IPS-18a (cell line): ENCODE results near the gene TLK1.
"Not testable (repeated sequence)": the region's sequence is repeated elsewhere in the genome, so short reads cannot be mapped to it uniquely, and the experiment has no call there.

Experiments
- H3K27ac ChIP-seq: one replicate; pipeline ENCODE4 v1.5.1; 2013; ENCODE audit warnings: low read length
- H3K27me3 ChIP-seq: one replicate; pipeline ENCODE4 v1.6.1; 2013; ENCODE audit warnings: mild to moderate bottlenecking, low read length; ENCODE audit not compliant: control insufficient read depth, insufficient read depth
- H3K36me3 ChIP-seq: one replicate; pipeline ENCODE4 v1.6.1; 2013; ENCODE audit warnings: low read depth, low read length; ENCODE audit not compliant: control insufficient read depth
- H3K4me1 ChIP-seq: one replicate; pipeline ENCODE4 v1.6.1; 2013; ENCODE audit warnings: low read depth, low read length; ENCODE audit not compliant: control insufficient read depth
- H3K4me3 ChIP-seq: one replicate; pipeline ENCODE4 v1.5.1; 2013; ENCODE audit warnings: low read length
- H3K9ac ChIP-seq: one replicate; pipeline ENCODE4 v1.6.1; 2013; ENCODE audit warnings: mild to moderate bottlenecking, low read length, moderate library complexity
- H3K9me3 ChIP-seq: one replicate; pipeline ENCODE4 v1.6.1; 2013; ENCODE audit warnings: low read depth, low read length; ENCODE audit not compliant: control insufficient read depth

TLK1 gene

GRCh38 chr2:171167352-171167997 is 6.8 kb upstream of the TLK1 start:
- no peaks in the 10 kb centered on the region for H3K9me3 ChIP-seq
- no peak overlapping the region for H3K27ac ChIP-seq
- H3K4me3 ChIP-seq = no peak overlapping the region
- H3K27me3 ChIP-seq = no peaks in the 10 kb centered on the region
- H3K9ac ChIP-seq = no peak overlapping the region
- H3K4me1 ChIP-seq = peaks cover 4% of the 10 kb centered on the region
- no peaks in the 10 kb centered on the region for H3K36me3 ChIP-seq

- no peak overlapping the region for H3K9ac ChIP-seq
- H3K9me3 ChIP-seq = no peaks in the 10 kb centered on the region
- no peaks in the 10 kb centered on the region for H3K27me3 ChIP-seq
- H3K4me1 ChIP-seq = peaks cover 7% of the 10 kb centered on the region
- H3K27ac ChIP-seq = no peak overlapping the region
- H3K4me3 ChIP-seq = no peak overlapping the region
- no peaks in the 10 kb centered on the region for H3K36me3 ChIP-seq
These were observed 5.8 kb upstream of the TLK1 start for GRCh38 chr2:171166328-171166983.

GRCh38 chr2:171165967-171166327 is 5.3 kb upstream of the TLK1 start:
- Histone ChIP-seq H3K9me3 (no peaks in the 10 kb centered on the region), H3K27me3 (no peaks in the 10 kb centered on the region), H3K27ac (no peak overlapping the region), H3K9ac (no peak overlapping the region), H3K4me3 (no peak overlapping the region), H3K4me1 (peaks cover 8% of the 10 kb centered on the region), H3K36me3 (no peaks in the 10 kb centered on the region)

- no peak overlapping the region for H3K4me3 ChIP-seq
- H3K9ac ChIP-seq = no peak overlapping the region
- H3K36me3 ChIP-seq = no peaks in the 10 kb centered on the region
- peaks cover 11% of the 10 kb centered on the region for H3K4me1 ChIP-seq
- H3K27me3 ChIP-seq = no peaks in the 10 kb centered on the region
- H3K27ac ChIP-seq = no peak overlapping the region
- no peaks in the 10 kb centered on the region for H3K9me3 ChIP-seq
These were observed 2.6 kb upstream of the TLK1 start for GRCh38 chr2:171163261-171163660.

- not testable (repeated sequence) for H3K27me3 ChIP-seq, H3K4me3 ChIP-seq, H3K27ac ChIP-seq, H3K36me3 ChIP-seq, H3K9ac ChIP-seq, H3K9me3 ChIP-seq
- H3K4me1 ChIP-seq = peaks cover 17% of the 10 kb centered on the region
These were observed 2.0 kb upstream of the TLK1 start for GRCh38 chr2:171162522-171163197.

- H3K4me1 ChIP-seq = peaks cover 26% of the 10 kb centered on the region
- peak overlapping the region; percentile 100 for H3K4me3 ChIP-seq
- no peaks in the 10 kb centered on the region for H3K27me3 ChIP-seq
- no peaks in the 10 kb centered on the region for H3K36me3 ChIP-seq
- H3K27ac ChIP-seq = peak overlapping the region; percentile 74
- peak overlapping the region; percentile 92 for H3K9ac ChIP-seq
- H3K9me3 ChIP-seq = no peaks in the 10 kb centered on the region
These were observed 455 bp upstream of the TLK1 start for GRCh38 chr2:171160956-171161740.

- H3K9ac ChIP-seq = peak overlapping the region; percentile 92
- H3K27me3 ChIP-seq = no peaks in the 10 kb centered on the region
- H3K36me3 ChIP-seq = no peaks in the 10 kb centered on the region
- H3K4me1 ChIP-seq = peaks cover 32% of the 10 kb centered on the region
- H3K27ac ChIP-seq = peak overlapping the region; percentile 55
- no peaks in the 10 kb centered on the region for H3K9me3 ChIP-seq
- H3K4me3 ChIP-seq = peak overlapping the region; percentile 100
These were observed 1.1 kb downstream of the TLK1 start for GRCh38 chr2:171159372-171160118.

- peak overlapping the region; percentile 39 for H3K27ac ChIP-seq
- peaks cover 32% of the 10 kb centered on the region for H3K4me1 ChIP-seq
These were observed 1.8 kb downstream of the TLK1 start for GRCh38 chr2:171158790-171159371.

GRCh38 chr2:171158036-171158789 is 2.5 kb downstream of the TLK1 start:
- Histone ChIP-seq H3K27me3 (no peaks in the 10 kb centered on the region), H3K36me3 (no peaks in the 10 kb centered on the region), H3K9ac (peak overlapping the region; percentile 92), H3K4me1 (peaks cover 31% of the 10 kb centered on the region), H3K27ac (no peak overlapping the region), H3K9me3 (no peaks in the 10 kb centered on the region), H3K4me3 (peak overlapping the region; percentile 100)

More at GRCh38 chr2:171158790-171159371, 1.8 kb downstream of the TLK1 start:
- no peaks in the 10 kb centered on the region for H3K9me3 ChIP-seq
- peak overlapping the region; percentile 100 for H3K4me3 ChIP-seq
- no peaks in the 10 kb centered on the region for H3K27me3 ChIP-seq
- H3K36me3 ChIP-seq = no peaks in the 10 kb centered on the region
- H3K9ac ChIP-seq = peak overlapping the region; percentile 92

GRCh38 chr2:171157109-171157500 is 3.6 kb downstream of the TLK1 start:
- no peak overlapping the region for H3K9ac ChIP-seq
- H3K9me3 ChIP-seq = no peaks in the 10 kb centered on the region
- H3K27me3 ChIP-seq = no peaks in the 10 kb centered on the region
- H3K4me1 ChIP-seq = peaks cover 28% of the 10 kb centered on the region
- peak overlapping the region; percentile 100 for H3K4me3 ChIP-seq
- no peaks in the 10 kb centered on the region for H3K36me3 ChIP-seq
- no peak overlapping the region for H3K27ac ChIP-seq
